ENCODE measurements around the gene C16orf95. TPM values are rescaled to one million over a fixed set of nuclear protein-coding genes. Genes with fewer than 3 reads are reported as not detected.
A peak's percentile ranks its signal among the peaks of the same experiment; 100 is the strongest.

C16orf95 gene
- total and polyA plus RNA-seq, 3 experiments from 2014 or later, result 2.5 to 8.4 (median 7.5) TPM

DNA sequence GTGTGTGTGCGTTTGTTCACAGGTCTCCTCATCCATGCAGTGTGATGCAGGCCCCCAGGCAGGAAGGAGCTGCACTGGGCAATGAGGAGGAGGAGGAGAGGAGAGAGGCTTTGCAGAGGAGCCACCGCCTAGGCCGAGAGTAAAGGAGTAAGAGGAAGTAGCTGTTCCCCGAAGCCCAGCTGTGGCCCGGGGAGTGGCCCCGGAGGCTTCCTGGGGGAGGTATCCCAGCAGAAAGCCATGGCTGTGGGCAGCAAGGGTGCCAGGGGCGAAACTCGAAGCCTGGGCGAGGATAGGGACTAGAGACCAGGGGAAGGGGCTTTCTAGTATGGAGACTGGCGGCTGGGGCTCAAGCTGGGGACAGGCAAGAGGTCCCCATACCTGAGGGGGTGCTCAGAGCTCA is 12.2 kb downstream of the C16orf95 start:
- H3K9me3 Mint-ChIP-seq, result peaks cover 0 to 3% (median 0%) of the 10 kb centered on the region in 5 donors
- H3K27ac Mint-ChIP-seq, result no peak overlapping the region
- POLR2A ChIA-PET, result no interaction called here
- Histone ChIP-seq H3K27ac (ENCODE audit: low read depth, low read length) (peak overlapping the region; percentile 54), H3K4me3 (ENCODE audit: low read length) (no peak overlapping the region), H3K4me1 (ENCODE audit: insufficient read depth, low read length) (peaks cover 8% of the 10 kb centered on the region), H3K36me3 (ENCODE audit: insufficient read depth, low read length) (no peaks in the 10 kb centered on the region), H3K27me3 (ENCODE audit: insufficient read depth, low read length, poor library complexity, severe bottlenecking) (no peaks in the 10 kb centered on the region), H3K9me3 (ENCODE audit: low read length) (no peaks in the 10 kb centered on the region)
- no peak overlapping the region for H3K4me3 Mint-ChIP-seq
- no peaks in the 10 kb centered on the region for H3K4me1 Mint-ChIP-seq
- H3K36me3 Mint-ChIP-seq, result peaks cover 1 to 3% (median 3%) of the 10 kb centered on the region in 3 donors
- DNase-seq, result peak in 1 of 5 donors; percentile 41
- CTCF ChIA-PET, result interaction anchor here (1.6 kb wide), 1 partner anchor 186 kb away, joined by 3 read pairs; no protein-coding TSS in a partner anchor
- H3K27me3 Mint-ChIP-seq, result peaks cover 0 to 2% of the 10 kb centered on the region in 2 donors

DNA sequence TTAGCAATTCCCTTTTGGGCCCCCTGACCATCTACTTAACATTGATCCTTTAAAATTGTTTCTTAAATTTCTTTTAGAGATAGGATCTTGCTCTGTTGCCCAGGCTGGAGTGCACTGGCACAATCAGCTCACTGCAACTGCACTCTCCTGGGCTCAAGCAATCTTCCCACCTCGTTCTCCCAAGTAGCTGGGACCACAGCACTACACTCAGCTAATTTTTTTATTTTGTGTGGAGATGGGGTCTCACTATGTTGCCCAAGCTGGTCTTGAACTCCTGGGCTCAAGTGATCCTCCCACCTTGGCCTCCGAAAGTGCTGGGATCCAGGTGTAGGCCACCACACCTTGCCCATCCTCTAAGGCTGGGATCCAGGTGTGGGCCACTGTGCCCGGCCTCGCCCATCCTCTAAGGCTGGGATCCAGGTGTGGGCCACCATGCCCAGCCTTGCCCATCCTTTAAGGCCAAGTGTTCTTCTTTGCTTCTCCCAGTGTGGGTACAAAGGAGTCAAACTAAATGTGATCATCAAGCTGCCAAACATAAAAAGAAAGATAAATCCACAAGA is 13.2 kb downstream of the C16orf95 start:
- ChIA-PET POLR2A (no interaction called here), CTCF (interaction anchor here (1.5 to 1.6 kb wide), 2 partner anchors 21 to 187 kb away, joined by 3 read pairs; no protein-coding TSS in a partner anchor)
- Mint-ChIP-seq H3K27ac (no peak overlapping the region), H3K9me3 (peaks cover 0 to 3% (median 0%) of the 10 kb centered on the region in 5 donors), H3K27me3 (peaks cover 0 to 2% of the 10 kb centered on the region in 2 donors), H3K36me3 (peaks cover 1 to 6% (median 3%) of the 10 kb centered on the region in 3 donors), H3K4me1 (no peaks in the 10 kb centered on the region), H3K4me3 (peak overlapping the region in 1 of 7 donors; percentile 72)
- Histone ChIP-seq H3K36me3 (ENCODE audit: insufficient read depth, low read length) (no peaks in the 10 kb centered on the region), H3K4me1 (ENCODE audit: insufficient read depth, low read length) (peaks cover 8% of the 10 kb centered on the region), H3K9me3 (ENCODE audit: low read length) (no peaks in the 10 kb centered on the region), H3K4me3 (ENCODE audit: low read length) (no peak overlapping the region), H3K27ac (ENCODE audit: low read depth, low read length) (peak overlapping the region; percentile 9), H3K27me3 (ENCODE audit: insufficient read depth, low read length, poor library complexity, severe bottlenecking) (no peaks in the 10 kb centered on the region)
- DNase-seq, result no peak

DNA sequence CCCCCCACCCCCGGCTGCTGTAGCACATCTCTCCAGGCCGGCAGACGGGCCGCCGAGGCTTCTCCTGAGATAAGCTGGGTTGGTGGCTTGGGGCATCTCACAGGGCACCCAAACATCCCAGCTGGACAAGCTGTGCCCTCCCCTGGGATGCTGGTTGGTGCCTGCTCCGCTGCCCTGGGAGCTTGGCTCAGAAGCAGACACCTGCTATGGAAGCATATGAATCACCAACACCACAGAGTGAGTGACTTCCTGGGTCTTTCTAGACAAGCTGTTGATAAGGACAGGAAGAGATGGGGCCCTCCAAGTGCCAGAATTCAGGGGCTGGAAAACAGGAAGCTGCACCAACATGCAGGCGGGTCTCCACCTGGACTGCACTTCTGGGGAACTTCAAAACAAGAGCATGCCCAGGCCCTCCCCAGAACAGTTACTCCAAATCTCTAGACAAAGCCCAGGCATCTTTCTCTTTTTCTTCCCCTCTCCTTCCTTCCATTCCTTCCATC is 13.7 kb downstream of the C16orf95 start:
- H3K9me3 ChIP-seq (ENCODE audit: low read length), result no peaks in the 10 kb centered on the region
- peaks cover 8% of the 10 kb centered on the region for H3K4me1 ChIP-seq (ENCODE audit: insufficient read depth, low read length)
- H3K36me3 ChIP-seq (ENCODE audit: insufficient read depth, low read length), result no peaks in the 10 kb centered on the region
- DNase-seq, result no peak
- no peak overlapping the region for H3K4me3 ChIP-seq (ENCODE audit: low read length)
- ChIA-PET CTCF (interaction anchor here (1.5 kb wide), 1 partner anchor 21 kb away, joined by 3 read pairs; no protein-coding TSS in a partner anchor), POLR2A (no interaction called here)
- peak overlapping the region; percentile 9 for H3K27ac ChIP-seq (ENCODE audit: low read depth, low read length)
- Mint-ChIP-seq H3K36me3 (peaks cover 0 to 6% (median 0%) of the 10 kb centered on the region in 3 donors), H3K4me3 (no peak overlapping the region), H3K9me3 (no peaks in the 10 kb centered on the region), H3K27me3 (peaks cover 0 to 2% of the 10 kb centered on the region in 2 donors), H3K27ac (peak overlapping the region in 1 of 8 donors; percentile 66), H3K4me1 (no peaks in the 10 kb centered on the region)
- H3K27me3 ChIP-seq (ENCODE audit: insufficient read depth, low read length, poor library complexity, severe bottlenecking), result no peaks in the 10 kb centered on the region

DNA sequence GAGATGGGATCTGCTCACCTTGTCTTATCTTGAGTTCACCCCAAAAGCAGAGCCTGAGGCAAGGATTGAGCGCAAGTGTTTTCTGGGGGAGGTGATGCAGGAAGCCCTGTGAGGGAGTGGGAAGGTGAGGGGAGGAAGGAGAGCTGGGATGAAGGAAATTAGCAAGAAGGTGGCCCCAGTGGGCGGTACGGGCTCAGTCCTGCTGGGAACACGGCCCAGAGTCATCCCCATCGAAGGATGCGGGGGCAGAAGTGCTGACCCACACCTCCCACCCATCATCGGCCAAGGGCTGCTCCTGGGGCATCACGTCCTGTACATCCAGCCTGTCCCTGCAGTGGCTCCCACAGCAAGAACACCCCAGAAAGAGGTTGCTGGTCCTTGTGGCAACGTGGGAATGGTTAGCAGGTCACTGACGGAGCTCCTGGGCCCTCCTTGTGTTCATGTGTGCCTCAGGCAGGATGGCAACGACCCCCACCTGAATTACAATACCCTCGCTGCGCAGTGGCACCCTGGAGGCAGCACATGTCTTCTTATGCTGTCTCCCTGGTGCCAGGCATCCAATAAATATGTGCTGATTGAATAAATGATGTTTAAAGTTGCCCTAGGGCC is 18.2 kb downstream of the C16orf95 start:
- Histone ChIP-seq H3K4me3 (ENCODE audit: low read length) (no peak overlapping the region), H3K36me3 (ENCODE audit: insufficient read depth, low read length) (no peaks in the 10 kb centered on the region), H3K9me3 (ENCODE audit: low read length) (no peaks in the 10 kb centered on the region), H3K4me1 (ENCODE audit: insufficient read depth, low read length) (peaks cover 7% of the 10 kb centered on the region), H3K27ac (ENCODE audit: low read depth, low read length) (no peak overlapping the region), H3K27me3 (ENCODE audit: insufficient read depth, low read length, poor library complexity, severe bottlenecking) (no peaks in the 10 kb centered on the region)
- no peak overlapping the region for H3K4me3 Mint-ChIP-seq
- peaks cover 0 to 6% (median 0%) of the 10 kb centered on the region in 3 donors for H3K36me3 Mint-ChIP-seq
- H3K4me1 Mint-ChIP-seq, result peaks cover 3 to 4% (median 3%) of the 10 kb centered on the region in 3 donors
- H3K27ac Mint-ChIP-seq, result peak overlapping the region in 2 of 8 donors; percentile 1 to 58
- DNase-seq, result no peak
- no peaks in the 10 kb centered on the region for H3K9me3 Mint-ChIP-seq
- peaks cover 0 to 2% of the 10 kb centered on the region in 2 donors for H3K27me3 Mint-ChIP-seq
- POLR2A ChIA-PET, result no interaction called here
- CTCF ChIA-PET, result interaction anchor here (1.9 kb wide), 1 partner anchor 12 kb away, joined by 5 read pairs; no protein-coding TSS in a partner anchor

DNA sequence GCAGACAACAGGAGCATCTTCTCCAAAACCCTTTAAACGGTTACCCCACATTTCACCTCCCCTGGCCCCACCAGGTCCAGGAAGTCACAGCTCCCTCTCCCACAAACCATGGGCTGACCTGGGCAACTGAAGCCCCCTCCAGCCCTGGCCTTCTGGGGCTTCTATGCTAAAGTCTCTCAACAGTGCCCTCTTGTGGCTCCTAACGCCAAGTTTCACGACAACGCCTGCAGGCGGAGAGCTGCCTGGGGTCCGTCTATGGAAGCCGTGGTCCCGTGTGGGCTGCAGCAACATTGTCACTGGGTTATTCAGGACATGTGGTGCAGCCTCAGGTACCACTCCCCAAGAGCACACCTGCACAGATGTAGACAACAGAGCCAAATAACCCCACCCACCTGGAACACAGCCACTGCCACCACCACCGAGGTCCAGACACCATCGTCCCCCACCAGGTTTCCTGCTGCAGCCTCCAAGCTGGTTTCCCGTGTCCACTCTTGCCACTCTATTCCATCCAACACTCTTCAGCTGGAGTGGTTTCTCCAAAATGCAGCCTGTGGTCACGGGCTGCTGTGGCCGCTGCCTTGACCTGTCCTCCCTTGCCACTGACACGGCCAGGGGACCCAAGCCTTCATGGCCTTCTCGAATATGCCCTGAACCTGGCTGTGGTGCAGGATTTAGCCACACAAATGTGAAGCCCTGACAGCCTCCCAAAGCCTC is 19.1 kb downstream of the C16orf95 start:
- Histone ChIP-seq H3K36me3 (ENCODE audit: insufficient read depth, low read length) (no peaks in the 10 kb centered on the region), H3K27me3 (ENCODE audit: insufficient read depth, low read length, poor library complexity, severe bottlenecking) (no peaks in the 10 kb centered on the region), H3K4me3 (ENCODE audit: low read length) (no peak overlapping the region), H3K27ac (ENCODE audit: low read depth, low read length) (no peak overlapping the region), H3K9me3 (ENCODE audit: low read length) (no peaks in the 10 kb centered on the region), H3K4me1 (ENCODE audit: insufficient read depth, low read length) (no peaks in the 10 kb centered on the region)
- no peak overlapping the region for H3K4me3 Mint-ChIP-seq
- peaks cover 3 to 4% (median 3%) of the 10 kb centered on the region in 3 donors for H3K4me1 Mint-ChIP-seq
- H3K27me3 Mint-ChIP-seq, result peaks cover 0 to 2% of the 10 kb centered on the region in 2 donors
- CTCF ChIA-PET, result interaction anchor here (1.3 to 1.9 kb wide), 2 partner anchors 11 to 21 kb away, joined by 4 to 5 read pairs; no protein-coding TSS in a partner anchor
- H3K36me3 Mint-ChIP-seq, result peaks cover 0 to 6% (median 0%) of the 10 kb centered on the region in 3 donors
- no peaks in the 10 kb centered on the region for H3K9me3 Mint-ChIP-seq
- H3K27ac Mint-ChIP-seq, result peak overlapping the region in 1 of 8 donors; percentile 29
- POLR2A ChIA-PET, result no interaction called here
- peak in 1 of 5 donors; percentile 25 for DNase-seq

DNA sequence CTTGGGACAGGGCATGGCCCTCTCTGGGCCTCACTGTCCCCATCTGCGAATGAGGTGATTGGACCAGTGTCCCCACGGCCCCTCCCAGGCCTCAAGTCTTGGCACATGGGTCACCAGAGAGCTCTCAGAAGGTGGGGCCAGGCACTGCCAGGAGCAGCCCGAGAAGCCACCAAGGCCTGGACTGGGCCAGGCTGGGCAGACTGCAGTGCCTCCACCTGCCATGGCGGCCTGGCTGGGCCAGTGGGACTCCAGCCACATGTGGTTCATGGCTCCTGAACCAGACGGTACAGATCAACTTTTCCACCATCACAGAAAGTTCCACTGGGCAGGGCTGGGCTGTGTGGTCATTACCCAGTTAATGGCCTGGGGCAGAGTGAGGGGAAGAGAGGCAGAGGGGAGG is 19.8 kb downstream of the C16orf95 start:
- Mint-ChIP-seq H3K4me1 (peaks cover 3 to 4% (median 3%) of the 10 kb centered on the region in 3 donors), H3K4me3 (no peak overlapping the region), H3K27ac (no peak overlapping the region), H3K9me3 (no peaks in the 10 kb centered on the region), H3K27me3 (peaks cover 0 to 2% of the 10 kb centered on the region in 2 donors), H3K36me3 (peaks cover 0 to 6% (median 0%) of the 10 kb centered on the region in 3 donors)
- Histone ChIP-seq H3K4me1 (ENCODE audit: insufficient read depth, low read length) (no peaks in the 10 kb centered on the region), H3K9me3 (ENCODE audit: low read length) (no peaks in the 10 kb centered on the region), H3K36me3 (ENCODE audit: insufficient read depth, low read length) (no peaks in the 10 kb centered on the region), H3K4me3 (ENCODE audit: low read length) (no peak overlapping the region), H3K27ac (ENCODE audit: low read depth, low read length) (no peak overlapping the region), H3K27me3 (ENCODE audit: insufficient read depth, low read length, poor library complexity, severe bottlenecking) (no peaks in the 10 kb centered on the region)
- ChIA-PET CTCF (interaction anchor here (1.3 to 1.9 kb wide), 2 partner anchors 11 to 20 kb away, joined by 4 to 5 read pairs; no protein-coding TSS in a partner anchor), POLR2A (no interaction called here)
- no peak for DNase-seq

DNA sequence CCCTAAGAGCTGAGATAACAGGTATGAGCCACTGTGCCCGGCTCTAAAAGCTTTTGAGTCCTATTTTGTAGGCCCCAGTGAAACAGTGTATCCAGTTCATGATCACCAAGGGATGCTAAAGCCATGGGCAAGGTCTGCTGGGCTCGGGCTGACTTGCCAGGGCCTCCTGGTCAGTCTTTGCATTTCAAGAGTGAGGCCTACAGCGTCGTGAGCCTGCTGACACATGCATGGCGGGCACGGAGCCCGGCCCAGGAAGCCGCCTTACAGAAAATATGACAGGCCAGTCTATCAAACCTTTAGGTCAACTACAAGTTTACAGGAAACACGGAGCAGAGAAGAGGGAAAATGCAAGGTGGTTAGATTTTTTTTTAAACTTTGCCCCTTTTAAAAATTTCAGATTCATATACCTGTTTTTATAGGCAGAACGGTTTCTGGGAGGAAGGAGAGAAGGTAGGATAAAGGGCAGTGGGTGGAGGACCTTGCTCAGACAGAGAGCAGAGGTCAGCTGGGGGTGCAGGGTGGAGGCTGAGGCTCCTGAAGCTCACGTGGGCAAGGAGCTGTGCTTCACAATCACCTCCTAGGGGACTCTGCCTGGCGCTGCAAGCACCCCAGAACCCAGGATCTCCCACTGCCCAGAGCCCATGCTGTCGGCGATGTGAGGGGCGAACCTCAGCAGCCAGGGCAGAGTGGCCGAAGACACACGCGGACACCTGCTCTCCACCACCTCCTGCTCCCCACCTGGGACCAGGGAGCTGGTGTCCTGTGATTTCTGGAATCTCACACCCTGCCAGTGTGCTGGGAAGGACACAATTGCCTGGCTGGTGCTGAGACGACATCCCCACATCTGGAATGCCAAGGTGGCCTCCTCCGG is 21.3 kb downstream of the C16orf95 start:
- ChIA-PET POLR2A (no interaction called here), CTCF (no interaction called here)
- no peaks in the 10 kb centered on the region for H3K27me3 ChIP-seq (ENCODE audit: insufficient read depth, low read length, poor library complexity, severe bottlenecking)
- H3K27me3 Mint-ChIP-seq, result no peaks in the 10 kb centered on the region
- H3K36me3 ChIP-seq (ENCODE audit: insufficient read depth, low read length), result no peaks in the 10 kb centered on the region
- DNase-seq, result no peak
- H3K9me3 ChIP-seq (ENCODE audit: low read length), result no peaks in the 10 kb centered on the region
- H3K4me1 ChIP-seq (ENCODE audit: insufficient read depth, low read length), result no peaks in the 10 kb centered on the region
- peaks cover 0 to 8% (median 3%) of the 10 kb centered on the region in 3 donors for H3K36me3 Mint-ChIP-seq
- H3K9me3 Mint-ChIP-seq, result peaks cover 0 to 2% (median 0%) of the 10 kb centered on the region in 5 donors
- no peak overlapping the region for H3K4me3 Mint-ChIP-seq
- no peak overlapping the region for H3K27ac Mint-ChIP-seq
- H3K4me3 ChIP-seq (ENCODE audit: low read length), result no peak overlapping the region
- H3K27ac ChIP-seq (ENCODE audit: low read depth, low read length), result no peak overlapping the region
- peaks cover 3 to 4% (median 3%) of the 10 kb centered on the region in 3 donors for H3K4me1 Mint-ChIP-seq

All from CD8-positive, alpha-beta memory T cell (primary cell).